Esophagus muscularis mucosa (tissue), 3 donors: Measurements from ENCODE around the gene SPDEF.

Experiments
- POLR2A ChIP-seq: fragments of 450-650 bp; IDR thresholded peaks from one replicate; pipeline ENCODE4 v1.6.1; 2017; ENCODE audit warnings: antibody characterized with exemption, moderate library complexity, mild to moderate bottlenecking, low read depth
- POLR2AphosphoS5 ChIP-seq, 2 donors: sonication (generic); formaldehyde crosslinking; IDR thresholded peaks; one replicate each; pipeline ENCODE4 v1.6.1; 2017; ENCODE audit warnings: antibody characterized with exemption in 2 of 2
- TF ChIP-seq, protein P1 (sequence below), 3 experiments: fragments of 200-600 bp in 2 of 3; fragments of 450-650 bp in 1 of 3; sonication (generic) in 2 of 3; IDR thresholded peaks; one replicate each; pipeline ENCODE4 v1.5.1; 2017 to 2019; ENCODE audit warnings: antibody characterized with exemption in 3 of 3, mild to moderate bottlenecking in 2 of 3, moderate library complexity in 1 of 3

DNA sequence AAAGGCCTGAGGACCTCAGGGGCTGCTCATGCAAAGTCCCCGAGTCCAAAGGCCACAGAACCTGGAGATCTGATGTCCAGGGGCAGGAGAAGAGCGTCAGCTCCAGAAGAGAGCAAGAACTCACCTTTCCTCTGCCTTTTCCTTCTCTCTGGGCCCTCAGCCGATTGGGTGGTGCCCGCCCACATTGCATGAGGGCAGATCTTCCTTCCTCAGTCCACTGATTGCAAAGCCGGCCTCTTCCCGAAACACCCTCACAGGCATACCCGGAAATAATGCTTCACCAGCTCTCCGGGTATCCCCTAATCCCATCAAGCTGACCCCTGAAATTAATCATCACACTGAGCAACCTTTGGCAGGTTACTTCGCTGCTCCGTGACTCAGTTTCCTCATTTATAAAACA lies 33.4 kb downstream of the SPDEF start:
- TF ChIP-seq, protein P1, sequence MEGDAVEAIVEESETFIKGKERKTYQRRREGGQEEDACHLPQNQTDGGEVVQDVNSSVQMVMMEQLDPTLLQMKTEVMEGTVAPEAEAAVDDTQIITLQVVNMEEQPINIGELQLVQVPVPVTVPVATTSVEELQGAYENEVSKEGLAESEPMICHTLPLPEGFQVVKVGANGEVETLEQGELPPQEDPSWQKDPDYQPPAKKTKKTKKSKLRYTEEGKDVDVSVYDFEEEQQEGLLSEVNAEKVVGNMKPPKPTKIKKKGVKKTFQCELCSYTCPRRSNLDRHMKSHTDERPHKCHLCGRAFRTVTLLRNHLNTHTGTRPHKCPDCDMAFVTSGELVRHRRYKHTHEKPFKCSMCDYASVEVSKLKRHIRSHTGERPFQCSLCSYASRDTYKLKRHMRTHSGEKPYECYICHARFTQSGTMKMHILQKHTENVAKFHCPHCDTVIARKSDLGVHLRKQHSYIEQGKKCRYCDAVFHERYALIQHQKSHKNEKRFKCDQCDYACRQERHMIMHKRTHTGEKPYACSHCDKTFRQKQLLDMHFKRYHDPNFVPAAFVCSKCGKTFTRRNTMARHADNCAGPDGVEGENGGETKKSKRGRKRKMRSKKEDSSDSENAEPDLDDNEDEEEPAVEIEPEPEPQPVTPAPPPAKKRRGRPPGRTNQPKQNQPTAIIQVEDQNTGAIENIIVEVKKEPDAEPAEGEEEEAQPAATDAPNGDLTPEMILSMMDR (IDR thresholded peaks at IDR 0.05), result no peak
- no peak for TF ChIP-seq POLR2A
- no peak for TF ChIP-seq POLR2AphosphoS5 (IDR thresholded peaks at IDR 0.05)
